ENCODE measurements around the gene SLC25A27. TPM values are rescaled to one million over a fixed set of nuclear protein-coding genes. Genes with fewer than 3 reads are reported as not detected.

The SLC25A27 gene
- polyA plus RNA-seq, 1 donor (not counting 4 experiments of a cell fraction or from before 2014, with no cell fraction given) = 10.4 TPM

- Histone ChIP-seq H3K4me1 (ENCODE audit: control insufficient read depth, extremely low read depth, insufficient read depth, low read length) (no peaks in the 10 kb centered on the region), H3K36me3 (ENCODE audit: control insufficient read depth in 2 of 2, extremely low read depth in 1 of 2, insufficient read depth in 2 of 2, low read length in 2 of 2) (no peaks in the 10 kb centered on the region), H3K9me3 (ENCODE audit: control insufficient read depth, low read depth, low read length) (no peaks in the 10 kb centered on the region), H3K4me2 (ENCODE audit: control insufficient read depth, extremely low read depth, insufficient read depth, low read depth, low read length) (no peak overlapping the region), H3K27me3 (ENCODE audit: control insufficient read depth, extremely low read depth, insufficient read depth, low read length) (no peaks in the 10 kb centered on the region), H4K20me1 (ENCODE audit: control insufficient read depth, extremely low read depth, insufficient read depth, low read length) (no peaks in the 10 kb centered on the region), H3K27ac (ENCODE audit: control insufficient read depth, insufficient read depth, low read length) (no peak overlapping the region), H3K4me3 (ENCODE audit: control insufficient read depth in 2 of 3, extremely low read depth in 1 of 3, insufficient read depth in 2 of 3, low read depth in 1 of 3, low read length in 3 of 3) (no peak overlapping the region), H3K9ac (ENCODE audit: control insufficient read depth, extremely low read depth, insufficient read depth, low read length) (no peak overlapping the region), H3K9me1 (ENCODE audit: control insufficient read depth, extremely low read depth, insufficient read depth, low read length) (no peaks in the 10 kb centered on the region), H2AFZ (ENCODE audit: control insufficient read depth, low read length) (no peak overlapping the region), H3K79me2 (ENCODE audit: control insufficient read depth, insufficient read depth, low read length) (no peaks in the 10 kb centered on the region)
- dilution Hi-C loops (cut with MboI; ENCODE audit: extremely low pct_ligation_motif_present, low sequenced_read_pairs) = no loop called here
- TF ChIP-seq CTCF (optimal IDR thresholded peaks at IDR 0.05 in 1 of 3, IDR thresholded peaks at IDR 0.05 in 1 of 3, conservative IDR thresholded peaks at IDR 0.05 in 1 of 3; ENCODE audit: extremely low read depth in 1 of 3, insufficient read depth in 2 of 3, low read length in 3 of 3) (no peak), EZH2 (IDR thresholded peaks at IDR 0.05; ENCODE audit: low read length) (no peak)
- no peak for DNase-seq (ENCODE audit: low read depth, low spot score)
- FAIRE-seq = no peak
Observed at GRCh38 chr6:46612645-46613044, 40.1 kb upstream of the SLC25A27 start.

GRCh38 chr6:46618726-46619125, 34.0 kb upstream of the SLC25A27 start:
- H3K79me2 ChIP-seq (ENCODE audit: control insufficient read depth, insufficient read depth, low read length) = no peaks in the 10 kb centered on the region
- no peaks in the 10 kb centered on the region for H3K9me1 ChIP-seq (ENCODE audit: control insufficient read depth, extremely low read depth, insufficient read depth, low read length)
- H4K20me1 ChIP-seq (ENCODE audit: control insufficient read depth, extremely low read depth, insufficient read depth, low read length) = no peaks in the 10 kb centered on the region
- no peaks in the 10 kb centered on the region for H3K4me1 ChIP-seq (ENCODE audit: control insufficient read depth, extremely low read depth, insufficient read depth, low read length)
- H3K27me3 ChIP-seq (ENCODE audit: control insufficient read depth, extremely low read depth, insufficient read depth, low read length) = no peaks in the 10 kb centered on the region
- no peak overlapping the region for H3K9ac ChIP-seq (ENCODE audit: control insufficient read depth, extremely low read depth, insufficient read depth, low read length)
- no peak overlapping the region for H3K4me2 ChIP-seq (ENCODE audit: control insufficient read depth, extremely low read depth, insufficient read depth, low read depth, low read length)
- no peaks in the 10 kb centered on the region for H3K9me3 ChIP-seq (ENCODE audit: control insufficient read depth, low read depth, low read length)
- dilution Hi-C loops (cut with MboI; ENCODE audit: extremely low pct_ligation_motif_present, low sequenced_read_pairs) = no loop called here
- FAIRE-seq = no peak
- H3K36me3 ChIP-seq (ENCODE audit: control insufficient read depth in 2 of 2, extremely low read depth in 1 of 2, insufficient read depth in 2 of 2, low read length in 2 of 2) = no peaks in the 10 kb centered on the region
- no peak overlapping the region for H2AFZ ChIP-seq (ENCODE audit: control insufficient read depth, low read length)
- H3K27ac ChIP-seq (ENCODE audit: control insufficient read depth, insufficient read depth, low read length) = no peak overlapping the region
- H3K4me3 ChIP-seq (ENCODE audit: control insufficient read depth in 2 of 3, extremely low read depth in 1 of 3, insufficient read depth in 2 of 3, low read depth in 1 of 3, low read length in 3 of 3) = no peak overlapping the region
- no peak for TF ChIP-seq EZH2 (IDR thresholded peaks at IDR 0.05; ENCODE audit: low read length)
- DNase-seq (ENCODE audit: low read depth, low spot score) = no peak

GRCh38 chr6:46626228-46626909, 26.4 kb upstream of the SLC25A27 start:
- no peak overlapping the region for H3K4me2 ChIP-seq (ENCODE audit: control insufficient read depth, extremely low read depth, insufficient read depth, low read depth, low read length)
- no peaks in the 10 kb centered on the region for H3K27me3 ChIP-seq (ENCODE audit: control insufficient read depth, extremely low read depth, insufficient read depth, low read length)
- H3K9me3 ChIP-seq (ENCODE audit: control insufficient read depth, low read depth, low read length) = no peaks in the 10 kb centered on the region
- no peaks in the 10 kb centered on the region for H3K79me2 ChIP-seq (ENCODE audit: control insufficient read depth, insufficient read depth, low read length)
- H4K20me1 ChIP-seq (ENCODE audit: control insufficient read depth, extremely low read depth, insufficient read depth, low read length) = no peaks in the 10 kb centered on the region
- no peak overlapping the region for H2AFZ ChIP-seq (ENCODE audit: control insufficient read depth, low read length)
- DNase-seq (ENCODE audit: low read depth, low spot score) (no peak), FAIRE-seq (peak; percentile 36)
- dilution Hi-C loops (cut with MboI; ENCODE audit: extremely low pct_ligation_motif_present, low sequenced_read_pairs) = no loop called here
- no peaks in the 10 kb centered on the region for H3K36me3 ChIP-seq (ENCODE audit: control insufficient read depth in 2 of 2, extremely low read depth in 1 of 2, insufficient read depth in 2 of 2, low read length in 2 of 2)
- TF ChIP-seq EZH2 (IDR thresholded peaks at IDR 0.05; ENCODE audit: low read length) (no peak), CTCF (optimal IDR thresholded peaks at IDR 0.05 in 1 of 3, IDR thresholded peaks at IDR 0.05 in 1 of 3, conservative IDR thresholded peaks at IDR 0.05 in 1 of 3; ENCODE audit: extremely low read depth in 1 of 3, insufficient read depth in 2 of 3, low read length in 3 of 3) (peak in 1 of 3 experiments; percentile 48)
- no peaks in the 10 kb centered on the region for H3K9me1 ChIP-seq (ENCODE audit: control insufficient read depth, extremely low read depth, insufficient read depth, low read length)
- no peaks in the 10 kb centered on the region for H3K4me1 ChIP-seq (ENCODE audit: control insufficient read depth, extremely low read depth, insufficient read depth, low read length)
- H3K27ac ChIP-seq (ENCODE audit: control insufficient read depth, insufficient read depth, low read length) = no peak overlapping the region
- H3K9ac ChIP-seq (ENCODE audit: control insufficient read depth, extremely low read depth, insufficient read depth, low read length) = no peak overlapping the region
- H3K4me3 ChIP-seq (ENCODE audit: control insufficient read depth in 2 of 3, extremely low read depth in 1 of 3, insufficient read depth in 2 of 3, low read depth in 1 of 3, low read length in 3 of 3) = no peak overlapping the region

Data from keratinocyte (primary cell).